ENCODE results near the gene CDKL4.

GRCh38 chr2:39150102-39150562, 93.6 kb downstream of the CDKL4 start:
- TF ChIP-seq CEBPB (IDR thresholded peaks at IDR 0.05) (no peak), TAF1 (IDR thresholded peaks at IDR 0.05; ENCODE audit: low read depth) (no peak), USF1 (IDR thresholded peaks at IDR 0.05) (no peak), TCF12 (IDR thresholded peaks at IDR 0.05; ENCODE audit: low read depth) (no peak), REST (IDR thresholded peaks at IDR 0.05; ENCODE audit: low read depth) (no peak), EP300 (IDR thresholded peaks at IDR 0.05; ENCODE audit: borderline replicate concordance) (no peak), RAD21 (IDR thresholded peaks at IDR 0.05; ENCODE audit: low read depth) (no peak)
